HG02884 (cell line): ENCODE measurements around the gene CDC42BPA.
"Not testable (repeated sequence)": the region's sequence is repeated elsewhere in the genome, so short reads cannot be mapped to it uniquely, and the experiment has no call there.

ENCODE experiments used
- ATAC-seq: cut with Tn5 transposase; IDR thresholded peaks from one replicate; pipeline ENCODE4 v1.9.1; 2021; ENCODE audit warnings: mild to moderate bottlenecking, moderate library complexity; ENCODE audit not compliant: unreplicated experiment

The CDC42BPA gene

DNA sequence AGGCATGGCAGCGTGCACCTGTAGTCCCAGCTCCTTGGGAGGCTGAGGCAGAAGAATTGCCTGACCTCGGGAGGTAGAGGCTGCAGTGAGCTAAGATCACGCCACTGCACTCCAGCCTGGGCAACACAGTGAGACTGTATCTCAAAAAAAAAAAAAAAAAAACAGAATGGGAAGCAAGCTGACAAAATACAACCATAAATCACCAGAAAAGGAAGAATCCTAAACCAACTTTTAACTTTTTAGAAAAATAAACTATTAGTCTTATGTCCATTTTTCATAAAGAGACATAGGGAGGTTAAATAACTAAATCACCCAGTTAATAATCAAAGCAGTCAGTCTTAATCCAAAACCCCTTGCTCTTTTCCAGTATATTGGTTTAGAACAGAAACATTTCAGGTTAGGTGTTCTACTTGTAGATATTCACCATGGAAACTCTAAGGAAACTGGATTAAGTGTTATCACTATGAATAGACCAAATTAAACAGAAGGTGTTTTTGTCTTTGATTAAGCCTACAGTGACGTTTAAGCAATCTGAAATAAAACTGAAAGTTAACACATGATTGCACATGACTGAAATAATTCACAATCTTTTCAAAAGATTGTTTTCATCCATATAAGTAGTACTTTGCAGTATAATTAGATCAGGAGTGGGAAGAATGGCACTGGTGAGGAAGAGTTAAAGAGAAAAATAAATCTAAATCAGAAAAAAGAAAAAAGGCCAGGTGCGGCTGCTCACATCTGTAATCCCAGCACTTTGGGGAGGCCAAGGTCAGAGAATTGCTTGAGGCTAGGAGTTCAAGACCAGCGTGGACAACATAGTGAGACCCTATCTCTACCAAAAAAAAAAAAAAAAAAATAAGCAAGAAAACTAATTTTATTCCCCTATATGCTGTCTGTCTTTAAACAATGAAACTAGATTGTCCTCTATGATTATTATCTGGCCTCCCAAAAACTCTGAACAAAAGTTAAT, 9.6 kb downstream of the CDC42BPA start:
- no peak for ATAC-seq

DNA sequence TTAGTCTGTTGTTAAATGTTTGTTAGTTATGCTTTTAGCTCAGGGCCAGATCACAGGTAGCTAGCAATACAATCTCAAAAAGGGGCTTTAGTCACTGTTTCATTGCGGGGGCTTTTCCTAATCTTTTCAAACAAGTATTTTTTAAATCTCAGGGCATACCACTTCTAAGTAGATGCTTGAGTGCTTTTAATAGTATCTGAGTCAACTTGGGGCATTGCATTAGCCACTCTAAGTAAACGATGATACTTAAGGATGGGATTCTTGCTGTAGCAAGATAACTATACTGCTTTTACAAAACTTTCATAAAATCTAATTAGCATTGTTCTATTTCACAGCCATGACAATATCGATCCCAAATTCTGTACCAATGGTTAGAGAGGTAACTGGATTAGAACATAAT, 11.6 kb downstream of the CDC42BPA start:
- ATAC-seq: no peak

DNA sequence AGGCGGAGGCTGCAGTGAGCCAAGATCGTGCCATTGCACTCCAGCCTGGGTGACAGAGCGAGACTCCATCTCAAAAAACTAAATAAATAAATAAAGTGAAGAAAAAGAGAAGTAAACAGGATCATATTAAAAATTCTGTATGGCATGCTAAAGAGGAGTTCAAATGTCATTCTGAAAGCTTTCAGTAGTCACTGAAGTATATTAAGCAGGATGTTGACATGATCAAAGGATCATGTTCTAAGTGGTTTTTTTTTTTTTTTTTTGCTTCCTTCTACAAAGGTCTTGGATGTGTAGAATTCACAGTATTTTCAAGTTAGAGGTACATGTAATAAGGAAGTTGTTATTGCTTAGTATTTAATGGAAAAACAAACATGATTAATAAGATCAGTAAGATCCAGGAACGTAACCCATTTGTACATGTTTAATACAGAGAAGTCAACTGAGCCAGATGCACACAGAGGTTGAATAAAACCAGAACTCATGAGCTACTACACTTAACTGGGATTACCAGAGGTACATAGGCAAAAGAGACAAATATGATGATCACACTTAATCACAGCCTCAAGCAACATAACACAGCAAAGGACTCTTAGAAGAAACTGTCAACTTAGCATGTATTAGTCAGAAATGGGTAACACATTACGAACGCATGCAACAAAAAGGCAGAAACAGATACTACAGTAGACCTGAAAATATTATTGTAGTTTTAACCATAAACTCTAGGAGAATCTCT, 12.2 kb downstream of the CDC42BPA start:
- no peak for ATAC-seq

DNA sequence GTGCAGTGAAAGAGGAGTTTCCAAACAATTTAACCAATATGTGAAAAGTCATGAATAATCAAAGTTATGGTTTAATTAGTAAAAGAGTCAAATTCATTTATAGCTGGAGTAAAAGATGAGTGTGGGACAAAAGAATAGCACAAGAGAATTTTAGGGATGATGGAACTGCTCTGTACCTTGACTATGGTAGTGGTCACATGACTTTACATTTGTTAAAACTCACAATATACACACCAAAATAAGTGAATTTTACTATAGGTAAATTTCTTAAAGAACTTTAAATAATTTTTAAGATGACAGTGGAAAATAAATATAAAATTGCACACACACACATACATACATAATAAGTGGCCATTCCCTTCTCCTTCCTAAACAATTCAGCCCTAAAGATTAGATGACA, 13.6 kb downstream of the CDC42BPA start:
- ATAC-seq: no peak

DNA sequence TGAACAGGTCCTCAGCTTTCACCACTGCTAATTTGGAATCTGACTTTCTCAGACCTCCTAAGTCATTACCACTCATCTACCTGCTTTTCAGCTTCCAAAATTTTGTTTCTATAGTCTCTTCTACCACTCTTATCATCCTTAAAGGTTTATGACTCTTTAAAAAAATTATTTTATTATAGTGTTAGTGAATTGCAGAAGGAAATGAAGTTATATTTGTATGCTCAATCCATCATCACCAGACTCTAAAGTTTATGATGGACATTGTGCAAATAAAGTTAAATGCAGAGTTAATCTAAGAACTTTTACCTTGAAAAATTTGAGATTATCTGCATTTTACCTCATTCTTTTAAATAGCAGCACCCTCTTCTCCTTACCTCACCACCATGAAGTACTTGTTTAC, 14.6 kb downstream of the CDC42BPA start:
- no peak for ATAC-seq

DNA sequence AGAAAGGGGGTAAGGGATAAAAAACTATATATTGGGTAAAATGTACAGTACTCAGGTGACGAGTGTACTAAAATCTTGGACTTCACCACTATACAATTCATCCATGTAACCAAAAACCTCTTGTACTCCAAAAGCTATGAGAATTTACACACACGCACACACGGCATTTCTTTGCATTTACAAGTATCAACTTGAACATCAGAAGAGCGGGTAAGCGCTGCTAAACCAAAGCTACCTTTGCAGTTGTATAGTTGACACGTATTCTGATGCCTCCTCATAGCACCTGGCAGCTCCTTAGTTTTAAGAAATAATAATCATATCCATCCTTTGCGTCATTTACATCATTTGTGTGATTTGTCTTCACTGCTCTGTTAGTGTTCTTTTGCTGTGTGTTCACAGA, 17.6 kb downstream of the CDC42BPA start:
- ATAC-seq: no peak

DNA sequence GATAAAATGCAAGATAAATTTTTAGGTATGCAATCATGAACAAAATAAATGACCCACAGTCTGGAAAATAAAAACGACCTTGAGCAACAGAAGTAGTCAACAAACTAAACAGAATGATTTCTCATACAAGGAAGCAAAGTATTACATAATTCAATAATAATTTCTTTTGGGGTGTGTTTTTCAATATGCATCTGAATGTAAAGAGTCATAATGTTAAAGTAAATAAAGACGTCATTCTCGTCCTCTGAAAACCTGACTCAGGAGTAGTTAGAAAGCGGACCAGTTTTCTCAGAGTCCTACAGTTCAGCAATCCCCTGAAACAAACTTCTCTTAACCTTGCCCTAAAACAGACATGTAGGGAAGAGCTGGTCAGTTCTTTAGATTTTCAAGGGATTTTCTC, 18.6 kb downstream of the CDC42BPA start:
- no peak for ATAC-seq

DNA sequence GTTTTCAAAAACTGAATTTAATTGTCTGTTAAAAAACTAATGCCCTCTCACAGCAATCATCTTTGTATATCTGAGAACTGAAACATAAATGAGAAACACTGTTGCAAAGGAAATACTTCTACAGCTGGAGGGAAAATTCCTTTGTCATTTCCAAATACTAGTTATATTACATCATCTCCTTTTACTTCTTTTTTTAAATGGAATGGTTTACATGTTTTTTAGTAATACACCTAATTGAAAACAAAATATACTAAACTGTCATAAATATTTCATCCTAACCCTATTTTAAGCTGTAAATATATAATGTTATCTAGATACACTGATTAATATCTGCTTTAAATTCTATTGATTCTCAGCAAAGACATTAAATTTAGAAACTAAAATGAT, 19.1 kb downstream of the CDC42BPA start:
- no peak for ATAC-seq

DNA sequence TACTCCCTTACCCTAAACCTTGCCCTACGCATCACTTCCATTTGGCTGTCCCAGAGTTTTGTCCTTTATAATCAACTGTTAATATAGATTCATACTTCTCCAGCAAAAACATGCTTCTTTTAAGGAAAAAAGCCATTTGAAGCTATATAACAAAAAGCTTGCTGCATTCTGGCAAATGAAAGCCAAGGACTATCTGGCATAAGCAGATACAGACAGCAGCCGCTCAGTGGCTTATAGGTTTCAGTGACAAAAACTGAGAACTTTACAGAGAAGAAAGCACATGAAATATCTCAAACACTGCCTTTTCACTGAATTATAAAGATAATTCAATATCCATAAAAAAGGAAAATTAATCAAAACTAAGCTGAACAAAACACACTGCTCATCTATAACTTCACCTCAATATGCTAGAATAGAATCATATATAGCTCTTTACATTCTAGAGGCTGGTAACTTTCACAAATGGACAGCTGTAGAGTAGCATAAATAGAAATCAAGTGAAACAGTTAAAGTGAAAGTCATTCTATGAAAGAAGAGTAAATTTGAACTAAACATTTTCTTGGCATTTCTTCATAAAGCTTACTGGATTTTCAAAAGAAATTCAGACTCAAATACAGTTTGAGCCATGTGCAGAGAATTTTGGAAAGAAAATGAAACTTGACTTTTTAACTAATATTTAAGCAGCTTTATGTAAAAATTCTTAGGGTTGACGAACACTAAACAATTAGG, 19.6 kb downstream of the CDC42BPA start:
- ATAC-seq: no peak

DNA sequence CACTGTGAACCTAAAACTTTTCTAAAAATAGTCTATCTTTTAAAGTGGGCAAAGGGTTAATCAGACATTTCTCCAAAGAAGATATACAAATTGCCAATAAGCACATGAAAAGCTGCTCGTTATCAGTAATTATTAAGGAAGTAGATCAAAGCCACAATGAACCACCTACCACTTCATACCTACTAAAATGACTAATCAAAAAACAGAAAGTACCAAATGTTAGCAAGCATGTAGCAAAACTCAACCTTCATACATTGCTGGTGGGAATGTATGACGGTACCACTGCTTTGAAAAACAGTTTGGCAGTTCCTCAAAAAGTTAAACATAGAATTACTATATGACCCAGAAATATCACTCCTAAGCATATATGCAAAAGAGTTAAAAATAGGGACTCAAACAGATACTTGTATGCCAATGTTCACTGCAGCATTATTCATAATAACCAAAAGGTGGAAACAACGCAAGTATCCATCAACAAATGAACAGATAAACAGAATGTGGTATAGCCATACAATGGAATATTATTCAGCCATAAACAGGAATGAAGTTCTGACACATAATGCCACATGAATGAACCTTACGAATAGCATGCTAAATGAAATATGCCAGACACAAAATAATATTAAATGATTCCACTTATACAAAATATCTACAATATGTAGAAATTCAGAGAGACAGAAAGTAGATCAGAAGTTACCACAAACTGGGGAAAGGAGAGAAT, 21.1 kb downstream of the CDC42BPA start:
- ATAC-seq: no peak

DNA sequence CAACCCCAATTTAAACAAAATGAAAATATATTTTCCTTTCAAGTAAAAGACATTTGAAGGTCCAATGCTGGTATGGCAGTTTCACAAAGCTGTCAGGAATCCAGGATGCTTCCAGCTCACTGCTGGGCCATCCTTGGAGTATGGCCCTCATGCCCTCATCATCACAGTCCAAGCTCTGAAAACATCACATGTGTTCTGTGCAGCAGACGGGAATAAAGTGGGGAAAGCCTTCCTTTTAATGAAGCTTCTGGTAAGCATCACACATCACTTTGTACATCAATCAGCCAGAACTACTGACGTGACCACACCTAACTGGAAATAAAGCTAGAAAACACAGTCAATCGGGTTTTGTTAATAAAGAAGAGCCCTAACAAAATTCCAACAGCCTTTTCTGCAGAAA, 22.7 kb downstream of the CDC42BPA start:
- ATAC-seq: no peak

DNA sequence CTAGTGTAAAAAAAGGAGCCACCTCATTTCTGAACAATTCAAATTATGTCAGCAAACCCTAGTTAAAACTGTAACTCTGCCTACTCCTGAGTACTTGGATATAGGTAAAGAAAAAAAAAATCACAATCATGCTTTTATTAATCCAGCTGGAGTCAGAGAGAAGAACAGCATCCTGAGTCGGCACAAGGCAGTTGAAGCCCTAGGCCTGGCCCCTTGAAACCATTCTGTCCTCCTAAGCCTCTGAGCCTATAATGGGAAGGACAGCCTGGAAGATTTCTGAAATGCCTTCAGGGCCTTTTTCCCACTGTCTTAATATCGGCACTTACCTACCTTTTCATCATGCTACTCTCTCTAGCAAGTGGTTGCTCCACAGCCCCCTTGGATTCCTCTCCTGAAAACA, 32.5 kb downstream of the CDC42BPA start:
- ATAC-seq: no peak

DNA sequence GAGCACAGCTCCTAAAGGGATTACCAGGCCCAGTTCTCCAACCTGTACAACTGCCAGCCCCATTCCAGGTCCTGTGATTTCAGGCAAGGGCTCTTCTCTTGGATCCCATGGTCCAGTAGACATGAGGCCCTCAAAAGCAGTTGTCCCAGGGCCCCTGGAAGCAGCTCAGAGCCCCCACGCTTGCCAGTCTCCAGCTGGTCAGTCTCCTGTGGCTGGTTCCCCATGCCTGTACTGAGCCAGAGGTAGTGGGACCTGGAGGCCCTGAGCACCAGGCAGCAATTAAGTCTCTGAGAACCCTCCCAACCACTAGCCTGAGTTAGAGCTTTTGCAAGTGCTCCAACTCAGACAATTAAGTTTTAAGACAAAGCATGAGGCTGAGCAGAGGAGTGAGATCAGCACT, 36.9 kb downstream of the CDC42BPA start:
- ATAC-seq: no peak

DNA sequence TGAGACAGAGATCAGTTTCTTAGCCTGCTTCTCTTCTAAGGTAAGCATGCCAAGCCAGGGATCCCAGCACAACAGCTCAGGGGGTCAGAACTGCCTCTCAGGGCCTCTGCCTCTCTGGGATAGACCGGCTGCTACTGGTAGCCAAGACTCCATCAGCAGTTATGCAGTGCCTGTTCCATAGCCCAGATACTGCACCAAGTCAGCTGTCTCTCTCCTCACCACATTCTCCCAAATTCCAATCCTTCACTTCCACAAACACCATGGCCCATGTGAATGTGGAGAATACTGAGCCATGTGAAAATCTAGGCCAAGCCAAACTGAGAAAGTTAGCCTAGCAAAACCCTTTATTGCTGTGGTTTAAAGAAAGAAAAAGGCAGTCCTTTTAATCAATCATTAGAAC, 37.5 kb downstream of the CDC42BPA start:
- ATAC-seq: no peak

DNA sequence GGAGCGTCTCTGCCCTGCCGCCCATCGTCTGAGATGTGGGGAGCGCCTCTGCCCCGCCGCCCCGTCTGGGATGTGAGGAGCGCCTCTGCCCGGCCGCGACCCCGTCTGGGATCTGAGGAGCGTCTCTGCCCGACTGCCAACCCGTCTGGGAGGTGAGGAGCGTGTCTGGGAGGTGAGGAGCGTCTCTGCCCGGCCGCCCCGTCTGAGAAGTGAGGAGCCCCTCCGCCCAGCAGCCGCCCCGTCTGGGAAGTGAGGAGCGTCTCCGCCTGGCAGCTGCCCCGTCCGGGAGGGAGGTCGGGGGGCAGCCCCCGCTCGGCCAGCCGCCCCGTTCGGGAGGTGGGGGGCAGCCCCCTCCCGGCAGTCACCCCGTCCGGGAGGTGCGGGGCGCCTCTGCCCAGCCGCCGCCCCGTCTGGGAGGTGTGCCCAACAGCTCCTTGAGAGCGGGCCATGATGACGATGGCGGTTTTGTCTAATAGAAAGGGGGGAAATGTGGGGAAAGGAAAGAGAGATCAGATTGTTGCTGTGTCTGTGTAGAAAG, 42.1 kb downstream of the CDC42BPA start:
- not testable (repeated sequence) for ATAC-seq

DNA sequence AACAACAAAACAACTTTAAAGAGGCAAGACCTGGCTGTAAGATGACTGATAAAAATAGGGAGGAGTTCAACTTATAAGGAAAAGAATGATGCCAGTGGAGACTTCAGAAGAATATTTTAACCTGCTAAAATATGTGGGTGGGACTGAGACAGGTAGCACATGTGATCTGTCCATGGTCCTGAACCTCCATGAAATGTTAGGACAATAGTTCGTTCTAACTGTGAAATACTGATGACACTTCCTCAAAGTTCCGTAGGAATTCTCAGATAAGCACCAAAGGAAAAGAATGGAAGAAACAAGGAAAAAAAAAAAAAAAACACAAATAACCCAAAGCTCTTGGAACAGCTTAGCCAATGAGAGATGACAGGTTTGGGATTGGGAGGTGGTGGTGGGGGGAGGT, 44.7 kb downstream of the CDC42BPA start:
- ATAC-seq: no peak

DNA sequence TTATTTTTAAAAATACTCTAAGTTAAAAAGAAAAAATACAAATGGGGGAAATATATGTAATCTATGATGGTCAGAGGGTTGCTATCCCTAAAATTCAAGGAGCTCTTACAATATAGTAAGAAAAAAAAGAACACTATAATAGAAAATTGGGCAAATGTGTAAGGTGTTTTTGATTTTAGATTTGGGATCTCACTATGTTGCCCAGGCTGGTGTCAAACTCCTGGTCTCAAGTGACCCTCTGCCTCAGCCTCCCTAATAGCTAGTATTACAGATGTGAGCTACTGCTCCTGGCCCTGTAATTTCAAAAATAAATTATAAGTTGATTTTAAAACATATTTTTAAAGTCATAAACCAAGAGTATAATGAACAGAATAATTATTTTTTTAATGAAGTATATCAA, 45.9 kb downstream of the CDC42BPA start:
- ATAC-seq: no peak

DNA sequence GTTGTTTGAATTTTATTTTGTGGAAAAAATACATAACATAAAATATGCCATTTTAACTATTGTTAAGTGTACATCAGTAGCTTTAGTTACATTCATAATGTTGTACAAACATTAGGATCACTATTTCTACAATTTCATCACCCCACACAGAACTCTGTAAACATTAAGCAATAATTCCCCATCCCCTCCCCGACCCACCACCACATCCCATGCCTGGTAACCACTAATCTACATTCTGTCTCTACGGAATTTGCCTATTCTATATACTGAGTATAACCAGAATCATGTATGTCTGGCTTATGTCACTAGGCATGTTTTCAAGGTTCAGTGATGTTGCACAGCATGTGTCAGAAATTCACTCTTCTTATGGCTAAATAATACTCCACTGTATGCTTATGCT, 47.7 kb downstream of the CDC42BPA start:
- ATAC-seq: no peak

DNA sequence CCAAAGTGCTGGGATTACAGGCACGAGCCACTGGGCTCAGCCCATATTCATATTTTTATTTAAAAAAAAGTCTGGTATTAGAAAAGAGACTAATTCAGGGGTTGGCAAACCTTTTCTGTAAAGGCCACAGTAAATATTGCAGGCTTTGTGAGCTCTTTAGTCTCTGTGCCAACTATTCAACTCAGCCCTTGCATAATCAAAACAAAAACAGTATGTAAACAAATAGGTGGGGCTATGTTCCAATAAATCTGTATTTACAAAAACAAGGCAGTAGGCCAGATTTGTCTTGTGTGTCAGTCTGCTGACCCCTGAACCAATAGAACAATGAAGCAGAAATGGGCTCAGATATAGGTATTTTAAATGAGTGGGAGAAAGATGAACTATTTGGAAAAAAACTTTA, 49.3 kb downstream of the CDC42BPA start:
- ATAC-seq: no peak

DNA sequence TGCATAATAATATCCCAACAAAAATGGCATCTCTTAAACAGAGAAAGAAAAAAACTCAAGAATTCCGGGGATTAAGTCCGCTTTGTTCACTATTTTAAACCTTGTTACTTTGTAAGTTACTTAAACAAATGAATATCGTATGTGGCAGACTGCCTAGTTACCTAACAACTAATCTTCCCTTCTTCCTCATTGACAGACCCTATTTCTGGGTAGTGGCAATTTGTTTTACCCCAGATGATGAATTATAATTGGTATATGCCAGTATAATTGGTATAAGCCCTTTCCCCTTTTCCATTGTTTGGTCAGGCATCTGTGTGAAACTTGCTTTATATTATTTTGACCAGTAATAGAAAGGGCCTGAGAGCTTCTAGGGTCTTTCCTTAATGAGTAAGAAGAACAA, 52.4 kb downstream of the CDC42BPA start:
- no peak for ATAC-seq

DNA sequence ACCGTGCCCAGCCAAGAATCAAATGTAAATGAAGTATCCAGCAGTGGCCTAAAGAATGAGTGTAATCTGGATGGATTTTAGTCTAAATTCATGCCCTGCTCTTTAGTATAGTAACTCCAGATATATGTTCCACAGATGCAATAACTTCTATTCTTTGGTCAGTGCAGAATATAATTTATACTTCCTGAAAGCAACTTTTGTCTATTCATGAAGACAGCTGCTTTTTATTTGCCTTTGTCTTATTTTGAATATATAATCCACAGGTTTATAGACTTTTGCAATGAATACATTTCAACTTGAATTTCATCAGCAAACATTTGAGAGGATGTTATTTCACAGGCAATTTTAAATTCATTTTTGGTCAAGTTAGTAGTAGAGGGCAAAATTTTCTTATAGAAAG, 54.4 kb downstream of the CDC42BPA start:
- ATAC-seq: no peak
